Suprapubic skin (tissue), 3 donors: ENCODE data around the gene EPHB3.

Experiments
- POLR2A ChIP-seq, 2 donors: fragments of 450-650 bp; IDR thresholded peaks; one replicate each; pipeline ENCODE4 v1.6.1; 2017; ENCODE audit warnings: antibody characterized with exemption in 2 of 2, mild to moderate bottlenecking in 2 of 2, moderate library complexity in 2 of 2
- TF ChIP-seq, protein P1 (sequence below), 2 donors: fragments of 200-600 bp in 1 of 2; fragments of 450-650 bp in 1 of 2; sonication (generic) in 1 of 2; IDR thresholded peaks; one replicate each; pipeline ENCODE4 v1.5.1; 2016 to 2019; ENCODE audit warnings: antibody characterized with exemption in 2 of 2, mild to moderate bottlenecking in 1 of 2, moderate library complexity in 1 of 2

DNA sequence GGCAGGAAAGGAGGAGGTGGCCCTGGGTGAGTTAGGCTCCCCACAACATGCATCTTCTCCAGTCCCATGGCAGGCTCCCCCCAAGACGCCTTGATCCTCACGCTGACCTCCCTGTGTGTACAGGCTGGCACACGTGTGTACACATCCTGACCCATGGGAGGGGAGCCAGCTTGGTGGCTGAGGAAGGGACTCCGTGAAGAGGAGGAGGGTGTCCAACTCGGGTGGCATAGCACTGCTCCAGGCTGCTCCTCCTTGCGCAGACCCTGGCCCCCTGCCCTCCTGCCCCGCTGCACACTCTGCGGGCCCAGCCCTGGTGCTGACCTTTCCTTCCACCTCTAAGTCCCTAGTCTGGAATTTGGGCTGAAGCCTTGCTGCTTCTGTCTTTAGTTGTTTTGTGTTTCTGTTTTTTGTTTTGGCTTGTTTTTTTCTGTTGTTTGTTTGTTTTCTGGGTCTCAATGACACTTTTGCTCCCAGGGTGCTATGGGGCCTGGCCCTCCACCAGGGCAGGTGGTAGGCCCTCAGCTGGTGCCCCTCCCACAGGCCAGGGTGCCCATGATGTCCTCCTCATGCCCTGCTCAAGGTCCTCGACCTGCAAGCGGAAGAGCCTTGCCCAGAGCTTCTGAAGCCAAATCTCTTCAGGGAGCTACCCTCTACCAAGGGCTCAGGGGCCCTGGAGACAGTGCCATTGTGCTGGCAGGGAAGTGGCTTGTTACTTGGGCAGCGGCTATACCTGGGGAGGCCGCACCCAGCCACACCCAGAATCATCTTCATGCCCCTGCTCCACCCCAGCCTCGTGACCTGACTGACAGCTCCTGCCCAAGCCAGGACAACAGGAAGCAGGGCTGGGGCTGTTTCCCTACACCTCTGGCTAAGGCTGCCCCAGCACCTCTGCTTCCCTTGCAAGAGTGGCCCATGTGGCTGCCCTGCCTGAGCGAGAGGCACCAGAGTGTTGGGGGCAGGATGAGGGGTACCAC is 5.1 kb downstream of the EPHB3 start:
- TF ChIP-seq, protein P1, sequence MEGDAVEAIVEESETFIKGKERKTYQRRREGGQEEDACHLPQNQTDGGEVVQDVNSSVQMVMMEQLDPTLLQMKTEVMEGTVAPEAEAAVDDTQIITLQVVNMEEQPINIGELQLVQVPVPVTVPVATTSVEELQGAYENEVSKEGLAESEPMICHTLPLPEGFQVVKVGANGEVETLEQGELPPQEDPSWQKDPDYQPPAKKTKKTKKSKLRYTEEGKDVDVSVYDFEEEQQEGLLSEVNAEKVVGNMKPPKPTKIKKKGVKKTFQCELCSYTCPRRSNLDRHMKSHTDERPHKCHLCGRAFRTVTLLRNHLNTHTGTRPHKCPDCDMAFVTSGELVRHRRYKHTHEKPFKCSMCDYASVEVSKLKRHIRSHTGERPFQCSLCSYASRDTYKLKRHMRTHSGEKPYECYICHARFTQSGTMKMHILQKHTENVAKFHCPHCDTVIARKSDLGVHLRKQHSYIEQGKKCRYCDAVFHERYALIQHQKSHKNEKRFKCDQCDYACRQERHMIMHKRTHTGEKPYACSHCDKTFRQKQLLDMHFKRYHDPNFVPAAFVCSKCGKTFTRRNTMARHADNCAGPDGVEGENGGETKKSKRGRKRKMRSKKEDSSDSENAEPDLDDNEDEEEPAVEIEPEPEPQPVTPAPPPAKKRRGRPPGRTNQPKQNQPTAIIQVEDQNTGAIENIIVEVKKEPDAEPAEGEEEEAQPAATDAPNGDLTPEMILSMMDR (IDR thresholded peaks at IDR 0.05): no peak
- TF ChIP-seq POLR2A (IDR thresholded peaks at IDR 0.05): no peak
